ENCODE data around the gene NOL8. TPM values are rescaled to one million over a fixed set of nuclear protein-coding genes. Genes with fewer than 3 reads are reported as not detected.

NOL8 gene
- total RNA-seq, 1 donor from 2014 or later = 28.2 TPM

DNA sequence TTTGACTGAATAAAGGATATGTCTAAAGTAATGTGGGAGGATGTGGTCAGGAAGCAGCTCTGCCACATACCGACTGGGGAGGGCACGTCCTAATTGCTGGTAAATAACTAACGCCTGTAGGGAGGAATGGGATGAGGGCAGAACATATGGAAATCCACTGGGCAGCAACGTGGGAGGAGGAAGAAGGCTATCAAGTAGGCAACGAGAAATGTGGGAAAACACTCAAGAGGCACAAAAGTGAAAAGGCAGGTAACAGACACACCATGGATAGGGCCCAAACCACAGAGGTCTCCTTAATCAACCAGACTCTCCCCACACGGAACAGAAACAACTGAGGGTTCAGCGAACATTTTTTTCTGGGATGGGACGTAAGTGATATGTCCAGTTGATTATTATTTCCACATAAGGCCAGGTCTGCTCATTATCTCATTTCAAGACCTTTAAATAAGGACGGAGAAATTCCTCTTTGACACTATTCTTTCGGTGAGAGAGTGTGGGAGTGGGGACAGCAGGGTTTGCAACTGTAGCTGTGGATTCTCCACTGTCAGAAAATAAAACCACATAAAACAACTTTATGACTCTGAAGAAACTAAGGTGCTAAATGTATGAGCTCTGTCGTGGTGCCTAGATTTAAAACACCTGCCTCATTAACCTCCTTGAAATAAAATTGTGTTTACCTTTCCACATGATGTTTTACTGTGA is 48.7 kb downstream of the NOL8 start:
- TF ChIP-seq, protein P1, sequence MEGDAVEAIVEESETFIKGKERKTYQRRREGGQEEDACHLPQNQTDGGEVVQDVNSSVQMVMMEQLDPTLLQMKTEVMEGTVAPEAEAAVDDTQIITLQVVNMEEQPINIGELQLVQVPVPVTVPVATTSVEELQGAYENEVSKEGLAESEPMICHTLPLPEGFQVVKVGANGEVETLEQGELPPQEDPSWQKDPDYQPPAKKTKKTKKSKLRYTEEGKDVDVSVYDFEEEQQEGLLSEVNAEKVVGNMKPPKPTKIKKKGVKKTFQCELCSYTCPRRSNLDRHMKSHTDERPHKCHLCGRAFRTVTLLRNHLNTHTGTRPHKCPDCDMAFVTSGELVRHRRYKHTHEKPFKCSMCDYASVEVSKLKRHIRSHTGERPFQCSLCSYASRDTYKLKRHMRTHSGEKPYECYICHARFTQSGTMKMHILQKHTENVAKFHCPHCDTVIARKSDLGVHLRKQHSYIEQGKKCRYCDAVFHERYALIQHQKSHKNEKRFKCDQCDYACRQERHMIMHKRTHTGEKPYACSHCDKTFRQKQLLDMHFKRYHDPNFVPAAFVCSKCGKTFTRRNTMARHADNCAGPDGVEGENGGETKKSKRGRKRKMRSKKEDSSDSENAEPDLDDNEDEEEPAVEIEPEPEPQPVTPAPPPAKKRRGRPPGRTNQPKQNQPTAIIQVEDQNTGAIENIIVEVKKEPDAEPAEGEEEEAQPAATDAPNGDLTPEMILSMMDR (IDR thresholded peaks at IDR 0.05; ENCODE audit: unreplicated experiment) = no peak
- peaks cover 24% of the 10 kb centered on the region for H3K36me3 Mint-ChIP-seq (ENCODE audit: low read depth, unreplicated experiment)
- H3K4me1 Mint-ChIP-seq (ENCODE audit: unreplicated experiment) = peaks cover 28% of the 10 kb centered on the region
- H3K9me3 Mint-ChIP-seq (ENCODE audit: unreplicated experiment) = no peaks in the 10 kb centered on the region
- peak overlapping the region; percentile 92 for H3K27ac Mint-ChIP-seq (ENCODE audit: unreplicated experiment)
- H3K27me3 Mint-ChIP-seq (ENCODE audit: unreplicated experiment) = no peaks in the 10 kb centered on the region
- DNase-seq (ENCODE audit: low spot score) = peak; percentile 19
- H3K4me3 Mint-ChIP-seq (ENCODE audit: unreplicated experiment) = peak overlapping the region; percentile 52

DNA sequence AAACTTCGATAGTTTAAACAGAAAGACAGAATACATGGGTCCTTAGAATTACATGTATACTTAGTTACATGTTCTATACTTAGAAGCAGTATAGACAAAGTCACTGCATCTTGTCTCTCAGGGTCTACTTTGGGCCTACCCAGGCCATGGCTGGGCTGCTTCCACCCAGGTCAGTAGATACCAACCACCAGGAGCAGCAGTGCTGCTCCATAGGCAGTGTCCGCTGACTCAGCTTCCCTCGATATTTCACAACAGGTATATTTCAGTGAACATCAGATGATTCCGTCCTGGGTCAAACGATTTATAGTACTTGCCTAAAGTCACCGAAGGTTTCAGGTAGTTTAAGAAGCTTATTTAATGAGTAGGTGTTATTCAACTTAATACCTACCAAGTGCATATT is 49.6 kb downstream of the NOL8 start:
- TF ChIP-seq, protein P1 (IDR thresholded peaks at IDR 0.05; ENCODE audit: unreplicated experiment) = no peak

DNA sequence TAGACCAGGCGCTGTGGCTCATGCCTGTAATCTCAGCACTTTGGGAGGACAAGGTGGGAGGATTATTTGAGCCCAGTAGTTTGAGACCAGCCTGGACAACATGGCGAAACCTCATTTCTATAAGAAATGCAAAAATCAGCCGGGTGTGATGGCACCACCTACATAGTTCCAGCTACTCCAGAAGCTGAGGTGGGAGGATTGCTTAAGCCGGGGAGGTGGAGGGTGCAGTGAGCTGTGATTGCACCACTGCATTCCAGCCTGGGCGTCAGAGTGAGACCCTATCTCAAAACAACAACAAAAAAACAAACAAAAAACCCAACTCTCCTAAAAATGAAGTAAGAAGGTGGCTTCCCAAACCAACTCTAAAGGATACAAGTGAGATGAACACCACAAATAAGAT is 54.6 kb downstream of the NOL8 start:
- H3K27me3 Mint-ChIP-seq (ENCODE audit: unreplicated experiment) = no peaks in the 10 kb centered on the region
- H3K4me1 Mint-ChIP-seq (ENCODE audit: unreplicated experiment) = peaks cover 6% of the 10 kb centered on the region
- no peak overlapping the region for H3K27ac Mint-ChIP-seq (ENCODE audit: unreplicated experiment)
- H3K4me3 Mint-ChIP-seq (ENCODE audit: unreplicated experiment) = no peak overlapping the region
- H3K36me3 Mint-ChIP-seq (ENCODE audit: low read depth, unreplicated experiment) = peaks cover 38% of the 10 kb centered on the region
- no peaks in the 10 kb centered on the region for H3K9me3 Mint-ChIP-seq (ENCODE audit: unreplicated experiment)
- TF ChIP-seq, protein P1 (IDR thresholded peaks at IDR 0.05; ENCODE audit: unreplicated experiment) = no peak
- DNase-seq (ENCODE audit: low spot score) = no peak

More for the DNA sequence above, 49.6 kb downstream of the NOL8 start:
- no peaks in the 10 kb centered on the region for H3K27me3 Mint-ChIP-seq (ENCODE audit: unreplicated experiment)
- H3K4me3 Mint-ChIP-seq (ENCODE audit: unreplicated experiment) = no peak overlapping the region
- H3K36me3 Mint-ChIP-seq (ENCODE audit: low read depth, unreplicated experiment) = peaks cover 26% of the 10 kb centered on the region
- H3K4me1 Mint-ChIP-seq (ENCODE audit: unreplicated experiment) = peaks cover 28% of the 10 kb centered on the region
- no peaks in the 10 kb centered on the region for H3K9me3 Mint-ChIP-seq (ENCODE audit: unreplicated experiment)
- peak overlapping the region; percentile 92 for H3K27ac Mint-ChIP-seq (ENCODE audit: unreplicated experiment)
- DNase-seq (ENCODE audit: low spot score) = no peak

DNA sequence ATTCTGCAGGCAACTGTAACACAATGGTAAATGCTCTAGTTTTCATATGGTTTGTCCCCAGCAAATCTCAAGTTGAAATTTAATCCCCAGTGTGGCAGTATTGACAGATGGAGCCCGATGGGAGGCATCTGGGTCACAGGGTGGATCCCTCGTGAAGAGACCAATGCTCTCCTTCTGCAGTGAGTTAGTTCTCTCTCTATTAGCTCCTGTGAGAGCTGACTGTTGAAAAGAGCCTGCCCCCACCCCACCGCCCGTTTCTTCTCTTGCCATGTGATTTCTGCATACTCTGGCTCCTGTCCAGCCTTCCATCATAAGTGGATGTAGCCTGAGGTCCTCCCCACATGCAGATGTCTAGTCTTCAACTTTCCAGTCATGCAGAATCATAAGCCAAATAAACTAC is 58.7 kb downstream of the NOL8 start:
- Mint-ChIP-seq H3K36me3 (ENCODE audit: low read depth, unreplicated experiment) (peaks cover 52% of the 10 kb centered on the region), H3K4me1 (ENCODE audit: unreplicated experiment) (no peaks in the 10 kb centered on the region), H3K27me3 (ENCODE audit: unreplicated experiment) (no peaks in the 10 kb centered on the region), H3K9me3 (ENCODE audit: unreplicated experiment) (no peaks in the 10 kb centered on the region), H3K27ac (ENCODE audit: unreplicated experiment) (no peak overlapping the region), H3K4me3 (ENCODE audit: unreplicated experiment) (no peak overlapping the region)
- TF ChIP-seq, protein P1 (IDR thresholded peaks at IDR 0.05; ENCODE audit: unreplicated experiment) = no peak
- DNase-seq (ENCODE audit: low spot score) = no peak

DNA sequence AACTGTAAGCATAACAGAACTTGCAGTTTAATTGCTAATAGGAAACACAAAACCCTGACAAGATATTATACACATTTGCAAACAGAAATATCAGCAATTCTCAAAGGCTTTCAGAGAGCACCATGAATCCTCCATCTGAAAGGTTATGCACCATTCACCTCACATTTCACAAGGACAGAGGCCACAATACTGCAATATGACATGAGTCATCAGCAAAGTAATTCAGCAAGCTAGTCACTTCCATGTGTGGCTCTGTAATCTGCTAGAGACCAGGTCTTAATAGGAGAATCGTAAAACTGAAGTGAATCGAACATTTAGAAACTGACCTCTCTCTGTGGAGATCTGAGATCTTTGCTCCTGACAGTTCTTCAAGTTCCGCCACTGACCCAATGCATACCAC is 60.0 kb downstream of the NOL8 start:
- H3K27ac Mint-ChIP-seq (ENCODE audit: unreplicated experiment) = no peak overlapping the region
- peaks cover 51% of the 10 kb centered on the region for H3K36me3 Mint-ChIP-seq (ENCODE audit: low read depth, unreplicated experiment)
- H3K4me3 Mint-ChIP-seq (ENCODE audit: unreplicated experiment) = no peak overlapping the region
- H3K27me3 Mint-ChIP-seq (ENCODE audit: unreplicated experiment) = no peaks in the 10 kb centered on the region
- TF ChIP-seq, protein P1 (IDR thresholded peaks at IDR 0.05; ENCODE audit: unreplicated experiment) = no peak
- DNase-seq (ENCODE audit: low spot score) = no peak
- no peaks in the 10 kb centered on the region for H3K4me1 Mint-ChIP-seq (ENCODE audit: unreplicated experiment)
- H3K9me3 Mint-ChIP-seq (ENCODE audit: unreplicated experiment) = no peaks in the 10 kb centered on the region
